IMR-90 (cell line): Measurements from ENCODE around the gene COLQ. TPM values are rescaled to one million over a fixed set of nuclear protein-coding genes. Genes with fewer than 3 reads are reported as not detected.

Experiments
- ATAC-seq: fragments of 200-7000 bp; cut with Tn5 transposase; 2 replicates; pipeline ENCODE4 v1.9.1; 2020; ENCODE audit warnings: low read depth, mild to moderate bottlenecking, moderate library complexity
- BruUV-seq: library from RNA; stranded (reverse); fragments of 400-500 nt; replicated peaks from 2 replicates; lab custom pipeline; 2021; lab: Mats Ljungman, UMichigan
- CTCF ChIA-PET: fragments of 300-600 bp; formaldehyde crosslinking; extraction: SDS; loops from one replicate; lab custom pipeline; 2021; ENCODE audit warnings: antibody characterized with exemption; lab: Yijun Ruan, JAX
- POLR2A ChIA-PET: fragments of 300-600 bp; sonication (Branson Sonifier 250); formaldehyde crosslinking; loops from one replicate; lab custom pipeline; 2022; ENCODE audit warnings: antibody characterized with exemption; ENCODE audit not compliant: unreplicated experiment; lab: Charles Lee
- DNase-seq: peaks from one replicate; pipeline ENCODE4 v3.0.0; 2013
- H2AFZ ChIP-seq: replicated peaks from 2 replicates; pipeline ENCODE3; 2013; ENCODE audit warnings: low read length, mild to moderate bottlenecking; ENCODE audit not compliant: poor library complexity
- H2AK5ac ChIP-seq: 2 replicates; pipeline ENCODE4 v1.6.1; 2013; ENCODE audit warnings: low read depth, low read length, inconsistent platforms
- H2AK9ac ChIP-seq: replicated peaks from 2 replicates; pipeline ENCODE3; 2013; ENCODE audit warnings: mild to moderate bottlenecking, low read depth, low read length, moderate library complexity; ENCODE audit not compliant: poor library complexity
- H2BK120ac ChIP-seq: 2 replicates; pipeline ENCODE4 v1.6.1; 2013; ENCODE audit warnings: low read depth, low read length, inconsistent platforms
- H2BK15ac ChIP-seq: 3 replicates; pipeline ENCODE4 v1.6.1; 2013; ENCODE audit warnings: low read depth, low read length, inconsistent platforms
- H2BK20ac ChIP-seq: 2 replicates; pipeline ENCODE4 v1.6.1; 2013; ENCODE audit warnings: low read depth, mild to moderate bottlenecking, inconsistent platforms, low read length, moderate library complexity
- H2BK5ac ChIP-seq: 2 replicates; pipeline ENCODE4 v1.6.1; 2013; ENCODE audit warnings: mild to moderate bottlenecking, low read depth, low read length, inconsistent platforms; ENCODE audit not compliant: poor library complexity, severe bottlenecking
- H3K14ac ChIP-seq: replicated peaks from 2 replicates; pipeline ENCODE4 v1.6.1; 2013; ENCODE audit warnings: low read depth, low read length, inconsistent platforms
- H3K18ac ChIP-seq: 2 replicates; pipeline ENCODE4 v1.6.1; 2013; ENCODE audit warnings: low read depth, low read length, control low read depth
- H3K23ac ChIP-seq: 2 replicates; pipeline ENCODE4 v1.6.1; 2013; ENCODE audit warnings: low read depth, low read length, inconsistent platforms
- H3K27ac ChIP-seq: 2 replicates; pipeline ENCODE4 v1.5.1; 2013; ENCODE audit warnings: mild to moderate bottlenecking, control low read depth, low read length; ENCODE audit not compliant: insufficient read depth
- H3K27me3 ChIP-seq: 2 replicates; pipeline ENCODE4 v1.6.1; 2013; ENCODE audit warnings: low read length; ENCODE audit not compliant: control insufficient read depth, insufficient read depth
- H3K36me3 ChIP-seq: 2 replicates; pipeline ENCODE4 v1.6.1; 2013; ENCODE audit warnings: low read length, mixed read lengths; ENCODE audit not compliant: control insufficient read depth, insufficient read depth
- H3K4ac ChIP-seq: 2 replicates; pipeline ENCODE4 v1.6.1; 2013; ENCODE audit warnings: low read depth, low read length, inconsistent platforms
- H3K4me1 ChIP-seq: 2 replicates; pipeline ENCODE4 v1.6.1; 2013; ENCODE audit warnings: low read length, mixed read lengths; ENCODE audit not compliant: control insufficient read depth, insufficient read depth
- H3K4me2 ChIP-seq: 2 replicates; pipeline ENCODE4 v1.6.1; 2013; ENCODE audit warnings: low read depth, mild to moderate bottlenecking, control low read depth, low read length, moderate library complexity
- H3K4me3 ChIP-seq: 2 replicates; pipeline ENCODE4 v1.5.1; 2013; ENCODE audit warnings: low read depth, mild to moderate bottlenecking, control low read depth, low read length, moderate library complexity; ENCODE audit not compliant: insufficient read depth
- H3K56ac ChIP-seq: 2 replicates; pipeline ENCODE4 v1.6.1; 2013; ENCODE audit warnings: low read length, inconsistent platforms; ENCODE audit not compliant: insufficient read depth; ENCODE audit errors: extremely low read depth
- H3K79me1 ChIP-seq, 2 experiments: 2 replicates each; pipeline ENCODE4 v1.6.1; 2013; ENCODE audit warnings: low read length in 2 of 2, inconsistent platforms in 1 of 2, low read depth in 1 of 2
- H3K9ac ChIP-seq: 2 replicates; pipeline ENCODE4 v1.6.1; 2013; ENCODE audit warnings: low read depth, low read length, control low read depth
- H3K9me1 ChIP-seq: 2 replicates; pipeline ENCODE4 v1.6.1; 2013; ENCODE audit warnings: low read length, inconsistent platforms; ENCODE audit not compliant: insufficient read depth
- H3K9me3 ChIP-seq: 2 replicates; pipeline ENCODE4 v1.6.1; 2013; ENCODE audit warnings: low read length; ENCODE audit not compliant: control insufficient read depth, insufficient read depth
- H4K20me1 ChIP-seq: 2 replicates; pipeline ENCODE4 v1.6.1; 2013; ENCODE audit warnings: low read length, inconsistent platforms; ENCODE audit not compliant: insufficient read depth
- H4K5ac ChIP-seq: 2 replicates; pipeline ENCODE4 v1.6.1; 2013; ENCODE audit warnings: mild to moderate bottlenecking, low read depth, low read length, control low read depth
- H4K8ac ChIP-seq, 2 experiments: 2 replicates each; pipeline ENCODE4 v1.6.1; 2013; ENCODE audit warnings: low read depth in 2 of 2, low read length in 2 of 2, control low read depth in 1 of 2, inconsistent platforms in 1 of 2
- H4K91ac ChIP-seq: 2 replicates; pipeline ENCODE4 v1.6.1; 2013; ENCODE audit warnings: low read depth, low read length, inconsistent platforms; ENCODE audit not compliant: insufficient read depth
- BHLHE40 ChIP-seq: fragments of 150-350 bp; IDR thresholded peaks from 2 replicates; pipeline ENCODE4 v1.6.1; 2016; ENCODE audit warnings: mild to moderate bottlenecking, low read depth, low read length
- CEBPB ChIP-seq: IDR thresholded peaks from 2 replicates; pipeline ENCODE4 v1.6.1; 2012; ENCODE audit warnings: low read depth, low read length, improper control_type of control experiment
- CHD1 ChIP-seq: IDR thresholded peaks from 2 replicates; pipeline ENCODE4 v1.6.1; 2012; ENCODE audit warnings: low read depth, low read length, improper control_type of control experiment
- FOS ChIP-seq: fragments of 150-350 bp; IDR thresholded peaks from 2 replicates; pipeline ENCODE4 v1.6.1; 2016; ENCODE audit warnings: low read depth, low read length
- MAFK ChIP-seq: IDR thresholded peaks from 2 replicates; pipeline ENCODE4 v1.6.1; 2012; ENCODE audit warnings: low read depth, low read length, improper control_type of control experiment
- MAZ ChIP-seq: IDR thresholded peaks from 2 replicates; pipeline ENCODE4 v1.6.1; 2012; ENCODE audit warnings: low read depth, mild to moderate bottlenecking, low read length, improper control_type of control experiment, moderate library complexity, borderline replicate concordance
- MXI1 ChIP-seq: IDR thresholded peaks from 2 replicates; pipeline ENCODE4 v1.6.1; 2012; ENCODE audit warnings: low read depth, mild to moderate bottlenecking, low read length, moderate library complexity, borderline replicate concordance
- NFE2L2 ChIP-seq: fragments of 150-350 bp; IDR thresholded peaks from 2 replicates; pipeline ENCODE4 v1.6.1; 2016; ENCODE audit warnings: low read depth, mild to moderate bottlenecking, low read length
- POLR2A ChIP-seq: IDR thresholded peaks from 2 replicates; pipeline ENCODE4 v1.6.1; 2012; ENCODE audit warnings: mild to moderate bottlenecking, low read depth, low read length
- RAD21 ChIP-seq: IDR thresholded peaks from 2 replicates; pipeline ENCODE4 v1.6.1; 2012; ENCODE audit warnings: low read length, improper control_type of control experiment
- RCOR1 ChIP-seq: IDR thresholded peaks from 2 replicates; pipeline ENCODE4 v1.6.1; 2012; ENCODE audit warnings: mild to moderate bottlenecking, low read length, improper control_type of control experiment; ENCODE audit not compliant: insufficient replicate concordance
- SMC3 ChIP-seq: fragments of 150-350 bp; IDR thresholded peaks from 2 replicates; pipeline ENCODE4 v1.6.1; 2016; ENCODE audit warnings: low read depth, mild to moderate bottlenecking, antibody characterized with exemption, low read length, moderate library complexity
- WGBS, 2 experiments: methylation state at CpG; one replicate each; pipeline versions ENCODE4 v1.1.5 to v1.1.7; 2013; ENCODE audit warnings: missing lambda C conversion rate in 2 of 2; ENCODE audit not compliant: insufficient read length in 1 of 2; ENCODE audit errors: extremely low coverage in 2 of 2; 5-methylcytosine and 5-hydroxymethylcytosine counted together
- dilution Hi-C: fragments of 300-500 bp; cut with HindIII; formaldehyde crosslinking; loops from one replicate; pipeline ENCODE4 v1.14.3; 2018; ENCODE audit warnings: low sequenced_read_pairs; ENCODE audit not compliant: unreplicated experiment
- in situ Hi-C: fragments of 300-500 bp; cut with MboI; formaldehyde crosslinking; loops from 3 replicates; pipeline ENCODE4 v1.14.3; 2019; ENCODE audit warnings: low sequenced_read_pairs, inconsistent platforms, mixed read lengths
- intact Hi-C: fragments of 100-400 bp; cut with micrococcal nuclease; formaldehyde crosslinking; loops from 2 replicates; pipeline ENCODE4 v1.10.0; 2022
- polyA plus RNA-seq, 3 experiments: library from polyadenylated mRNA; depleted of rRNA; stranded (reverse); fragments of >200 nt; gene quantifications; 2 replicates each; pipeline ENCODE4 v1.2.3, GENCODE V29; 2012; ENCODE audit warnings: low replicate concordance in 1 of 3
- total RNA-seq: library from RNA; depleted of rRNA; stranded (reverse); fragments of >200 nt; gene quantifications from 2 replicates; pipeline ENCODE4 v1.2.3, GENCODE V29; 2012
- TF ChIP-seq, protein P1 (sequence below): fragments of 150-350 bp; IDR thresholded peaks from 2 replicates; pipeline ENCODE4 v1.6.1; 2017; ENCODE audit warnings: mild to moderate bottlenecking, antibody characterized with exemption, low read length, low read depth
- TF ChIP-seq, protein P2 (sequence below): conservative IDR thresholded peaks from 2 replicates; pipeline ENCODE4 v1.5.1; 2012; ENCODE audit warnings: mild to moderate bottlenecking, low read depth, low read length, improper control_type of control experiment

COLQ gene
- total and polyA plus RNA-seq, 2 of the 4 experiments (the other 2 are of a cell fraction), result 0.18 to 0.65 TPM

DNA sequence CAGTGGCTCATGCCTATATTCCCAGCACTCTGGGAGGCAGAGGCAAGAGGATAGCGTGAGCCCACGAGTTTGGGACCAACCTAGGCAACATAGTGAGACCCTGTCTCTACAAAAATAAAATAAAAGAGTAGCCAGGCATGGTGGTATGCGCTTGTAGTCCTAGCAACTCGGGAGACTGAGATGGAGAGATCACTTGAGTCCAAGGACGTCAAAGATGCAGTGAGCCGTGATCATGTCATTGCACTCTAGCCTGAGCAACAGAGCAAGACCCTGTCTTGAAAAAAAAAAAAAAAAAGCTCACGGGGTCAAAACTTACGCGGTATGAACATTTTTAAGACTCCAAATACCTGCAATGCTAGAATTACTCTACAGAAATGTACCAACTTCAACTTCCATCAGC is 37.1 kb upstream of the COLQ start:
- Histone ChIP-seq H3K4me1 (no peaks in the 10 kb centered on the region), H3K56ac (no peak overlapping the region), H3K27me3 (no peaks in the 10 kb centered on the region), H2BK15ac (no peak overlapping the region), H3K4me3 (no peak overlapping the region), H2BK20ac (no peak overlapping the region), H2AFZ (no peak overlapping the region), H3K9me1 (peaks cover 3% of the 10 kb centered on the region; the same call in 1 of the 2 replicates), H4K8ac (no peak overlapping the region), H3K9me3 (no peaks in the 10 kb centered on the region), H3K27ac (no peak overlapping the region), H3K18ac (no peak overlapping the region), H3K4me2 (no peak overlapping the region), H2AK5ac (no peak overlapping the region), H3K36me3 (peaks cover 15% of the 10 kb centered on the region), H2BK5ac (no peak overlapping the region), H3K23ac (no peak overlapping the region), H3K14ac (no peak overlapping the region), H4K91ac (no peak overlapping the region), H2BK120ac (no peak overlapping the region), H4K5ac (no peak overlapping the region), H3K79me1 (no peaks in the 10 kb centered on the region), H2AK9ac (no peak overlapping the region), H3K4ac (no peak overlapping the region), H3K9ac (no peak overlapping the region), H4K20me1 (no peaks in the 10 kb centered on the region)
- no peak for TF ChIP-seq MAFK
- TF ChIP-seq FOS, result no peak
- no peak for TF ChIP-seq CEBPB
- TF ChIP-seq CHD1, result no peak
- no peak for TF ChIP-seq RAD21
- TF ChIP-seq, protein P1, sequence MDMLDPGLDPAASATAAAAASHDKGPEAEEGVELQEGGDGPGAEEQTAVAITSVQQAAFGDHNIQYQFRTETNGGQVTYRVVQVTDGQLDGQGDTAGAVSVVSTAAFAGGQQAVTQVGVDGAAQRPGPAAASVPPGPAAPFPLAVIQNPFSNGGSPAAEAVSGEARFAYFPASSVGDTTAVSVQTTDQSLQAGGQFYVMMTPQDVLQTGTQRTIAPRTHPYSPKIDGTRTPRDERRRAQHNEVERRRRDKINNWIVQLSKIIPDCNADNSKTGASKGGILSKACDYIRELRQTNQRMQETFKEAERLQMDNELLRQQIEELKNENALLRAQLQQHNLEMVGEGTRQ, result no peak
- TF ChIP-seq RCOR1, result no peak
- TF ChIP-seq SMC3, result no peak
- TF ChIP-seq, protein P2, sequence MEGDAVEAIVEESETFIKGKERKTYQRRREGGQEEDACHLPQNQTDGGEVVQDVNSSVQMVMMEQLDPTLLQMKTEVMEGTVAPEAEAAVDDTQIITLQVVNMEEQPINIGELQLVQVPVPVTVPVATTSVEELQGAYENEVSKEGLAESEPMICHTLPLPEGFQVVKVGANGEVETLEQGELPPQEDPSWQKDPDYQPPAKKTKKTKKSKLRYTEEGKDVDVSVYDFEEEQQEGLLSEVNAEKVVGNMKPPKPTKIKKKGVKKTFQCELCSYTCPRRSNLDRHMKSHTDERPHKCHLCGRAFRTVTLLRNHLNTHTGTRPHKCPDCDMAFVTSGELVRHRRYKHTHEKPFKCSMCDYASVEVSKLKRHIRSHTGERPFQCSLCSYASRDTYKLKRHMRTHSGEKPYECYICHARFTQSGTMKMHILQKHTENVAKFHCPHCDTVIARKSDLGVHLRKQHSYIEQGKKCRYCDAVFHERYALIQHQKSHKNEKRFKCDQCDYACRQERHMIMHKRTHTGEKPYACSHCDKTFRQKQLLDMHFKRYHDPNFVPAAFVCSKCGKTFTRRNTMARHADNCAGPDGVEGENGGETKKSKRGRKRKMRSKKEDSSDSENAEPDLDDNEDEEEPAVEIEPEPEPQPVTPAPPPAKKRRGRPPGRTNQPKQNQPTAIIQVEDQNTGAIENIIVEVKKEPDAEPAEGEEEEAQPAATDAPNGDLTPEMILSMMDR, result no peak
- TF ChIP-seq MAZ, result no peak
- TF ChIP-seq POLR2A, result no peak
- TF ChIP-seq BHLHE40, result no peak
- TF ChIP-seq MXI1, result no peak
- no peak for TF ChIP-seq NFE2L2
- no TSS peak for BruUV-seq
- 78% methylated on average over 3 of the region's 9 CpGs; no CpG with 5 or more reads in 1 of the 2 experiments for WGBS, 2 experiments
- CTCF ChIA-PET, result interaction anchor here (1.5 kb wide), 1 partner anchor 12 kb away, joined by 6 read pairs; no protein-coding TSS in a partner anchor
- no peak for DNase-seq
- dilution Hi-C loops, result no loop called here
- in situ Hi-C loops, result loop anchor here (10.0 kb wide), 1 partner anchor 354 kb away; the partner anchor contains the start of gene CAPN7
- intact Hi-C loops, result loop anchor here (5.0 kb wide), 1 partner anchor 451 kb away; no protein-coding TSS in a partner anchor
- ATAC-seq, result no peak
- POLR2A ChIA-PET, result no interaction called here
